Measurements from ENCODE around the gene DIDO1. TPM values are rescaled to one million over a fixed set of nuclear protein-coding genes. Genes with fewer than 3 reads are reported as not detected.

Gene DIDO1
- total and polyA plus RNA-seq, 2 of the 13 experiments (the other 11 are each of a cell fraction or from before 2014, with no cell fraction given): 75.0 to 75.1 TPM

DNA sequence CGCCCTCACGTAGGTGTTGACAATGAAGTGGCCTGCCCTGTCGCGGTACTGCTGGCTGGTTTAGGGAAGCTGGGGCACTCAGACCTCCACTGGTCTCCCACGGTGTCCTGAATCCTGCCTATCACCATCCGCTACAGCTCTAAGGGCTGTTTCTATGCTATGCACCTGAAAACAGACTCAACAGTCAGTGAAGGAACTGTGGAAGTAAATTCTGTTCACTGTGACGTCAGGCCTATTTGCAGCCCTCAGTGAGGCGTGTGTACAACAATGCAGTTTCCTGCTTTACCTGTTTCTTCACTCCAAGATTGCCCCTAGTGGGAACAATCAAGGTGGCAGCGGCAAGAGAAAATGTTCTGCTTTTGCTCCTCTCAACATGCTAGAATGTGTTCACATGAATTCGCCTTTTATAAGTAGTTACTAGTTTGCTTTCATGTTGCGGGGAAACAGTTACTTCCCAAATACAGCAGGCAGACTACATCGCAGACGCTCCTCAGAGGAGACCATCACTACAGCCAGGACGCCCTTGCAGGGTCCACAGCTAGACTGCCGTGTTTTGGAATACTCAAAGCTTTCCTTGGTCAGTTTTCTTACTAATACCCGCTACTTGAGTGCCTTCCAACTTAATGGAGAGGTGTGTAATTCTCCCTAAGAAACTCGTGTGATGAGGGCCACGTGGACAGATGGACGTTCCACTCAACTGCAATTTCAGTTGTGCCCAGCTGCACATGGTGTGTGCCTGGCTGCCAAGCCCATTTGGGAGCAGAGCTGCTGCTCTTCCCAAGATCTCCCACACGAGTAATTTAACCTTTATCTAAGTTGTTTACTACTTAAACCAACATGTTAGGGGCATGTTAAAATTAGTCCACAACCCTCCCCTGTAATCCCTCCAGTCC lies 25.4 kb downstream of the DIDO1 start:
- POLR2A ChIA-PET: interaction anchor here (0.6 to 3.5 kb wide), 12 partner anchors 15 to 78 kb away, joined by 3 to 18 read pairs (median 3); partner anchors contain the start of genes SLC17A9 and TCFL5
- BruUV-seq (replicated peaks): no TSS peak
- Histone ChIP-seq H3K27ac (ENCODE audit: extremely low read length, insufficient read depth, low read length) (peak overlapping the region; percentile 23), H3K4me2 (ENCODE audit: low read depth, low read length) (0 out of 2 replicates have a peak overlapping the region, but pooled peaks have one; percentile 4), H3K27me3 (ENCODE audit: control insufficient read depth in 1 of 2, insufficient read depth in 2 of 2, low read length in 2 of 2) (no peaks in the 10 kb centered on the region), H3K4me1 (ENCODE audit: insufficient read depth, low read length) (peaks cover 32% of the 10 kb centered on the region), H3K9ac (ENCODE audit: insufficient read depth, low read depth, low read length) (no peak overlapping the region), H3K79me2 (ENCODE audit: insufficient read depth, low read length) (peaks cover 2% of the 10 kb centered on the region), H4K20me1 (ENCODE audit: insufficient read depth, low read length) (peaks cover 11% of the 10 kb centered on the region), H3K4me3 (replicated peaks in 1 of 3; ENCODE audit: insufficient read depth in 1 of 3, low read depth in 2 of 3, low read length in 3 of 3) (no peak overlapping the region), H3K36me3 (replicated peaks in 1 of 2; ENCODE audit: control insufficient read depth in 1 of 2, insufficient read depth in 2 of 2, low read length in 2 of 2) (peaks cover 20 to 50% of the 10 kb centered on the region in 2 experiments; a peak in 4 of 5 replicates), H3K9me3 (ENCODE audit: low read length) (no peaks in the 10 kb centered on the region), H2AFZ (ENCODE audit: low read length) (no peak overlapping the region)
- ATAC-seq (peak; percentile 40), DNase-seq (ENCODE audit: low spot score) (peak; percentile 70), FAIRE-seq (peak; percentile 28)
- 72% methylated on average over 20 of the region's 20 CpGs for WGBS (ENCODE audit: low lambda C conversion rate)
- in situ Hi-C loops (cut with HindIII; ENCODE audit: extremely low pct_ligation_motif_present, low pct_unique_long_range_greater_than_20kb): no loop called here
- intact Hi-C loops (cut with micrococcal nuclease; ENCODE audit: unreplicated experiment): loop anchor here (1.0 to 5.0 kb wide), 6 partner anchors 20 to 108 kb away; partner anchors contain the start of genes GID8 and SLC17A9
- CTCF ChIA-PET (ENCODE audit: low intra/inter-chr PET ratio, low total read pairs): interaction anchor here (1.3 to 3.1 kb wide), 7 partner anchors 20 to 108 kb away, joined by 3 to 30 read pairs (median 6); partner anchors contain the start of gene DIDO1
- TF ChIP-seq AGO2 (optimal IDR thresholded peaks at IDR 0.05; ENCODE audit: low read depth, low read length) (peak; percentile 24), ZNF777 (CRISPR knock-in tag; IDR thresholded peaks at IDR 0.05) (0 out of 2 replicates have a peak, but pooled peaks have one; percentile 1), PPARG (CRISPR knock-in tag; conservative IDR thresholded peaks at IDR 0.05) (no peak), ZNF143 (CRISPR knock-in tag; IDR thresholded peaks at IDR 0.05) (0 out of 2 replicates have a peak, but pooled peaks have one; percentile 23), POLR2A (IDR thresholded peaks at IDR 0.05; ENCODE audit: insufficient read depth in 1 of 2, low read depth in 2 of 2, low read length in 2 of 2) (peak in 1 of 2 experiments; percentile 39; a peak in 1 of 4 replicates), DNMT1 (CRISPR knock-in tag; IDR thresholded peaks at IDR 0.05) (0 out of 2 replicates have a peak, but pooled peaks have one; percentile 51), YEATS2 (CRISPR knock-in tag; IDR thresholded peaks at IDR 0.05; ENCODE audit: borderline replicate concordance) (no peak), TRAFD1 (CRISPR knock-in tag; IDR thresholded peaks at IDR 0.05; ENCODE audit: borderline replicate concordance) (peak; percentile 98), MTERF4 (CRISPR knock-in tag; IDR thresholded peaks at IDR 0.05) (no peak), RBM22 (optimal IDR thresholded peaks at IDR 0.05; ENCODE audit: low read length) (peak; percentile 93), CREM (IDR thresholded peaks at IDR 0.05) (0 out of 2 replicates have a peak, but pooled peaks have one; percentile 53), CREM (CRISPR knock-in tag; IDR thresholded peaks at IDR 0.05) (no peak), ZNF317 (CRISPR knock-in tag; IDR thresholded peaks at IDR 0.05) (0 out of 2 replicates have a peak, but pooled peaks have one; percentile 42), IRF2 (CRISPR knock-in tag; IDR thresholded peaks at IDR 0.05) (0 out of 2 replicates have a peak, but pooled peaks have one; percentile 14), ZNF326 (CRISPR knock-in tag; IDR thresholded peaks at IDR 0.05; ENCODE audit: borderline replicate concordance) (no peak), ZNF816 (CRISPR knock-in tag; IDR thresholded peaks at IDR 0.05; ENCODE audit: borderline replicate concordance) (0 out of 2 replicates have a peak, but pooled peaks have one; percentile 23), TEAD3 (CRISPR knock-in tag; optimal IDR thresholded peaks at IDR 0.05; ENCODE audit: borderline replicate concordance) (peak; percentile 28)
- TF ChIP-seq, protein P1, sequence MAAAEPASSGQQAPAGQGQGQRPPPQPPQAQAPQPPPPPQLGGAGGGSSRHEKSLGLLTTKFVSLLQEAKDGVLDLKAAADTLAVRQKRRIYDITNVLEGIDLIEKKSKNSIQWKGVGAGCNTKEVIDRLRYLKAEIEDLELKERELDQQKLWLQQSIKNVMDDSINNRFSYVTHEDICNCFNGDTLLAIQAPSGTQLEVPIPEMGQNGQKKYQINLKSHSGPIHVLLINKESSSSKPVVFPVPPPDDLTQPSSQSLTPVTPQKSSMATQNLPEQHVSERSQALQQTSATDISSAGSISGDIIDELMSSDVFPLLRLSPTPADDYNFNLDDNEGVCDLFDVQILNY (CRISPR knock-in tag; conservative IDR thresholded peaks at IDR 0.05): peak; percentile 30; the same call in 1 of the 2 replicates
- TF ChIP-seq, protein P2, sequence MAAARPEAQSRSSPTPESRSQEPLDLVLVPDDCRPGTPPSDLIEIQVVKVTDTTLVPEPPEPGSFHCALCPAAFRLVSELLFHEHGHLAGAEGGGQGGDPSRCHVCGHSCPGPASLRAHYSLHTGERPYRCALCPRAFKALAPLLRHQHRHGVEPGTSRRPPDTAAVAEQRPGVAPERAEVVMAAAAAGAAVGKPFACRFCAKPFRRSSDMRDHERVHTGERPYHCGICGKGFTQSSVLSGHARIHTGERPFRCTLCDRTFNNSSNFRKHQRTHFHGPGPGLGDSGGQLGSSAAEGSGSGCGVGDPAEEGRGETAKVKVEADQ (CRISPR knock-in tag; IDR thresholded peaks at IDR 0.05; ENCODE audit: borderline replicate concordance): peak; percentile 20

Data from HepG2 (cell line).